HUDEP-2 (cell line): ENCODE data around the gene ITSN2.
A peak's percentile ranks its signal among the peaks of the same experiment; 100 is the strongest.

Source experiments
- DNase-seq, 76 experiments: peaks; one replicate each; lab custom pipeline; 2025; ENCODE audit not compliant: unreplicated experiment in 76 of 76; lab: John Stamatoyannopoulos, UW

The ITSN2 gene

DNA sequence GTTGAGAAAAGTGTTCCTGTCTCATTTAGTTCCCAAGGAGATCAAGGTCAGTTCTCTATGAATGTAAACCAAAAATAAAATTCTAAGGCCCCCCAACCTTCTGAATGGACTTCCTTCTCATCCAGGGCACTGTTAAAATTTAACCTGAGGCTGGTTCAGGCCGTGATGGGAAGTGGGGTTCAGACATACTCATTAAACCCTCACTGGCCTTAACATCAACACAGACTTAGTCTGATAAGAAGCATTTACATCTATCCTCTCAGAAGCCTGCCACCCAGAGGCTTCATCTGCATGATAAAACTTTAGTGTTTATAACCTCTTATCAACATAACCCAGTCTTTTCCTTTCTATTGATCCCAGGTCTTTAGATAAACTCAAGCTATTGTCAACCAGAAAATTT lies 22.4 kb downstream of the ITSN2 start:
- peak in 19 of 76 experiments; percentile 4 to 38 (median 16) for DNase-seq

DNA sequence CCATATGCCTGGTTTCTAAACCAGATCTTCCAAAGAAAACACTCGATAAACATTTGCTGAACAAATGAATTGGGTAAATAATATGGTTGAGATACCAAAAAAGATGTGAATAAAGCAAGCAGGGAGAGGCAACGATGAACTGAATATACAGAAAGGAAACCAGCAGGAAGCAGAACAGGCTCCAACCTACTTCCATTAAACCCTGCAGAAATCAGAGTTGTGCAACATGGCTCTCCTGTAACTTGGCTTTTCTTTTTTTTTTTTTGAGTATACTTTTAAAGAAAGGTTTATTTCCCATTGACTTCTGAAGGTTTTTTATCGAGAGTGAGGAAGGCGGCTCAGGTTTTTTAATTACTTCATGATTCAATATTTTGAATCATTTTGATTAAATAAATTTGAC lies 23.5 kb downstream of the ITSN2 start:
- no peak for DNase-seq

DNA sequence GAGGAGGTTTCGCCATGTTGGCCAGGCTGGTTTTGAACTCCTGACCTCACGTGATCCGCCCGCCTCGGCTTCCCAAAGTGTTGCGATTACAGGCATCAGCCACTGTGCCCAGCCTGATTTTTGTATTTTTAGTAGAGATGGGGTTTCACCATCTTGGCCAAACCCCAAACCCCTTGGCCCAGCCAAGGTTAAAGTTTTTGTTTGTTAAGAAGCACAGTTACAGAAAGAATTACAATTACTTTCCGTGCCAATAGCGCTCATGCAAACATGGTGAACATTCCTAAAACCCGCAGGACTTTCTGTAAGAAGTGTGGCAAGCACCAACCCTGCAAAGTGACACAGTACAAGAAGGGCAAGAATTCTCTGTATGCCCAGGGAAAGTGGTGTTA lies 26.1 kb downstream of the ITSN2 start:
- DNase-seq: no peak

DNA sequence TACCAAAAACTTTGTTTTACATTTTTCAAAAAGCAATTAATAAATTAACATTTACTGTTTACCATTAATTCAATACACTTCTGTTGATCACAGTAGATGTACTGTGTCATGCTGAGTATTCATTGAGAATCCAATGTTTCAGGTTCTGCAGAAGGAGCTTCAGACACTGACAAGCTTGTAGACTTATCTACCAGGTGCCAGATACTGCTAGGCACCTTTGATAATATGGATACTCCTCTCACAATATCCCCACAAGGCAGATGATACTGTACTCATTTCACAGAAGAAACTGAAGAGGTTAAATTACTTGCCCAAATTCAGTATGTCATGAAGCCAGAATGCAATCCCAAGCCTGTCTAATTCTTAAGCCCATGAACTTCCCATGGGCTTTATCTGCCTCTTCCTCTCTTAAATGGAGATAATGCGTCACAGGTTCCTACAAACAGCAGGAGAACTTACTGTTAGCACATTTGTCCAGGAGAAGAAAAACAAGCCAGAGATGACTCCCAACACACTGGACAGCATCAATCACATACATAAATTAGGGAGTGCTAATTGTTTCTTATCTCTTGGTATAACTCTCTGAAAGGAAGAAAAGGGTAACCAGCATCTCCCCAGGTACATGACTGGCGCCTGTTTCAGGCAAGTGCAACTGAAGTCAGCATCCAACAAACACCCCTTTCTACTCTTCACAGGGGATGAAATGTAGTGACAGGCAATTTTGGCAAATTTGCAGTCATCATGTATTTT lies 27.4 kb downstream of the ITSN2 start:
- DNase-seq: peak in 7 of 76 experiments; percentile 10 to 45 (median 25)

DNA sequence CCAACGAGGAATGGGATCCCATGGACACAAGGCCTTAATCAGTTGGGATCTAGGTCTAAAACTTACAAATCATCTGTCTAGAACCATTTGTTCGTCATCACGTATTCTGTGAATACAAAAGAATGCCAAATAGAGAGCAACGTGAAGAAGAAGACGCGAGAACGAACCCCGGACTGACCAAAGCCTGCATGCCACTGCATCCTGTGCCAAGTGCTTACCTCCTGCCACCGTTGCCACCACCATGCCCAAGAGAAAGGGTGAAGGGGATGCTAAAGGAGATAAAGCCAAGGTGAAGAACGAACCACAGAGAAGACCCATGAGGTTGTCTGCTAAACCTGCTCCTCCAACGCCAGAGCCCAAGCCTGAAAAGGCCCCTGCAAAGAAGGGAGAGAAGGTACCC lies 30.2 kb downstream of the ITSN2 start:
- no peak for DNase-seq

- no peak for DNase-seq
Measured at GRCh38 chr2:24329700-24330099, 30.6 kb downstream of the ITSN2 start.

GRCh38 chr2:24328010-24328409 lies 32.3 kb downstream of the ITSN2 start:
- no peak for DNase-seq

- DNase-seq: no peak
Measured at GRCh38 chr2:24317491-24317920, 42.8 kb downstream of the ITSN2 start.

GRCh38 chr2:24315669-24316068 lies 44.7 kb downstream of the ITSN2 start:
- no peak for DNase-seq

DNA sequence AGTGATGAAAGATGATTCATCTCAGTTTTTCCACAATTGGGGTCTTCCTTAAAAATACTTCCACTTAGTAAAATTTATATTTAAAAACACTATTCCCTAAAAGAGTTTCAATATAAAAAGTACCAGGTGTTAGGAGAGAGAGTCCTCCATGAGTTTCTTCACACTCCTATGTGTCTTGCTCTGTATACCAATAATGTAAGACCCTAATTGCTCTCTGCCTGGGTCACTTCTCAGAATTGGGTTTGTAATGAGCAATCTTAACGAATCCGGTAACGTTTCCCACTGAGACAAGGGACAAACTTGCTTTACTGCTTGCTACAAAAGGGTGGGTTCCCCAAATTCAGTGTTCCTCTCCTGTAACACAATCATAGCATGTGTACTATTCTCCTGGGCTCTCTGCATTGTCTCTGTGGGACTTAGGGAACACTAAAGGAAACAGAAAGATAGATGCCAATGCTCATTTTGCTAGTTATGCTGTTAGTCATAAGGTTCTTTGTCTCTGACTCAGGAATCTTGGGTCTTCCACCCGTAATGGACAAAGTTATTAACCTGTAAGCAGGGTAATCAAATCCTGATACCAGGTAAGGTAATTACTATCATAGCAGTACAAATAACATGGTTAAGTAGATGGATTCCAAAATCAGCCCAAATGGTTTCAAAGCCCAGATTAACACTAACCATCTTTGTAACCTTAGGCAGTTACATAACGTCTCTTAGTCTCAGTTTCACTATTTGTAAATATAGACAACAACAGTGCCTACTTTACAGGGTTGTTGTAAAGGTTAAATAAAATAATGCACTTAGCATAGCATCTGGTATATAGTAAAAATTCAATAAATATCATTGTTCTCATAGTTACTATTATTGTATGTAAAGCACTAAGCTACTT lies 46.3 kb downstream of the ITSN2 start:
- no peak for DNase-seq

DNA sequence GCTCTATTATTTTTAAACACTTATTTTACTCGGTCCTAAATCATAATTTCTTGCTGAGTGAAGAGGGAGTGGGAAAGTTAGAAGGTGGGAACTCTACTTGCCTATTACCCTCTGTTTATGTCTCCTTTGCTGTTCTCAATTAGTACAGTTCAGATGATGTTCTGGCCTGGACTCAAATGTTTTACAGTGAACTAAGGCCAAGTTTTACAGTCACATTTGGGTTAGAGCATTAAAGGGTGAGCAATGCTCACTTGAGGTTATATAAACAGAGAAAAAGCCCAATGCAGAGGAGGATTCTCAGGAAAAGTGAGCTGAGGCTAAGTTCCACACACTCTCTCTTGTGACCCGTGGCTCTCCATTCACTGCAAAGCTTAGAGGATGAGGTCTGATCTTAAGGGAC lies 52.4 kb downstream of the ITSN2 start:
- no peak for DNase-seq

GRCh38 chr2:24304631-24305030 lies 55.7 kb downstream of the ITSN2 start:
- DNase-seq: no peak

- DNase-seq: peak in 22 of 76 experiments; percentile 0 to 58 (median 18)
Measured at GRCh38 chr2:24304098-24304497, 56.2 kb downstream of the ITSN2 start.

DNA sequence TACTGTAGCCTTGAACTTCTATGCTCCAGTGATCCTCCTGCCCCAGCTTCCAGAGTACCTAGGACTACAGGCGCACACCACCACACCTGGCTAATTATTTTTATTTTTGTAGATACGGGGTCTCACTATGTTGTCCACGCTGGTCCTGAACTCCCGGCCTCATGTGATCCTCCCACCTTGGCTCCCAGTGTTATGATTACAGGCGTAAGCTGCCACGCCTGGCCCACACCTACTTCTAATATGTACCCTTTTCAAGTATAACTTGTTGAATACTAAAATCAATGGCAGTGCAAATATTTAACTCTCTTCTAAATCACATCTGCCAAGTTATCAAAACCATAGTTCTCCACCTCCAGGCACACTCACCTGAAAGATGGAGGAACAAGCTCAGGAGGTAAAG lies 58.7 kb downstream of the ITSN2 start:
- no peak for DNase-seq

- DNase-seq: no peak
Measured at GRCh38 chr2:24297663-24298062, 62.7 kb downstream of the ITSN2 start.

DNA sequence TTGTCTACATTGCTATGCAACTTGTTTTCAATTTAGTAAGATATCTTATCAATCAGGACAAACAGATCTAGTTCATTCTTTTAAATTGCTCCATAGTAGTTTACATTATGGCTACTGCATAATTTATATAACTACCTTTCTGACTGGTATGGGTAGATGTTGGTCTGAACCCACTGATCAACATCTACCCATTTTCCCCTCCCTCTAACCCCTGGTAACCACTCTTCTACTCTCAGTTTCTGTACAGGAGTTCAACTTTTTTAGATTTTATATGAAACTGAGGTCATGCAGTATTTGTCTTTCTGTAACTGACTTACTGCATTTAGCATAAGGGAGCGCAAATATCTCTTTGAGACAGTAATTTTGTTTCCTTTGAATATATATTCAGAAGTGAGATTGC lies 73.2 kb downstream of the ITSN2 start:
- no peak for DNase-seq

- no peak for DNase-seq
Measured at GRCh38 chr2:24285484-24286152, 74.7 kb downstream of the ITSN2 start.

GRCh38 chr2:24280645-24281044 lies 79.7 kb downstream of the ITSN2 start:
- no peak for DNase-seq

- DNase-seq: no peak
Measured at GRCh38 chr2:24280161-24280560, 80.2 kb downstream of the ITSN2 start.

DNA sequence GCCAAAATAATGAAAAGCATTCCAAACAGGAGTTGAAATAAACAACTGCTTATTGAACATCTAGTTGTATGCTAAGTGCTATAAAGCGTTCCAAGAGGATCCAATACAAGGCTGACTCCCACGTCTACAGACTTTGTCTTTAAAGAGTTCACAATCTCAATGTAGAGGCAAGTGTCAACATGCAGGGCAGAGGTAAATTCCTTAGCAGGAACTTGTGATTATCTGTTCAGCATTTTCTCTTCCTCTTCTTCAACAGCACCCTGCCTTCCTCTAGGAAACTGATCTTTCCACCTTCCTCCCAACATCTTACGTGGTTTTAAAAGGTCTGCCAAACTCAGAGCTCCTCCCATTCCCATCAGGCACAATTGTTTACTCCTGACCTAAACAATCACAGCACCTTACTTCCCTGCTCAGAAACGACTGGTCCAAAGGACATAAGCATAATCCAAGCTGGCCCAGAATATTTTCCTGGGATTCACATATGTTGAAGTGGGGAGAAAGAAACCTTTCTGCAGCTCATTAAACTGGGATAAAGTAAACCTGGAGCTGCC lies 83.9 kb downstream of the ITSN2 start:
- DNase-seq: no peak

DNA sequence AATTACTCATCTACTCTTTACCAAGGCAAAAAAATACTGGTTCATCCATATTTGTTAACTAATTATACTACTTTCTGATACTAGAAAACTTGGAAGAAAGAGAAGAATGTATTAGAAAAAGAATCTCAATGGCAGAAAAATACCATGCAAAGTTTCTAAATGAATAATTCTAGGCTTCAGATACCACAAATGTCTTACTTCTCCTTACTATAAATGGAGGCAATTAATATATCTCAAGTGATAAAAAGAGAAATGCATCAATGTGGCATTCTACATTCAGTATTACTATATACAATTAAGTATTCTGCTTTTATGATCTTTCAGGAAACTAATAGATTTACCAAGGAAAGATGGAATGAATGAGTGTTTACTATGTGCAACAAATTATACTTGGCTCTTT lies 85.5 kb downstream of the ITSN2 start:
- DNase-seq: no peak
